H1 (cell line): Measurements from ENCODE around the gene CYBRD1. TPM values are rescaled to one million over a fixed set of nuclear protein-coding genes. Genes with fewer than 3 reads are reported as not detected.

Source experiments
- CTCF ChIA-PET: fragments of 300-600 bp; sonication (Branson Sonifier 250); formaldehyde crosslinking; loops from one replicate; lab custom pipeline; 2021; ENCODE audit not compliant: partially characterized antibody; lab: Charles Lee
- POLR2A ChIA-PET: fragments of 300-600 bp; sonication (Branson Sonifier 250); formaldehyde crosslinking; loops from one replicate; lab custom pipeline; 2021; ENCODE audit warnings: inconsistent platforms; ENCODE audit not compliant: partially characterized antibody; lab: Charles Lee
- DNase-seq, 2 experiments: peaks; one replicate each; pipeline versions ENCODE4 v3.0.0 to v3.0.0-alpha.2; 2010 to 2022; ENCODE audit warnings: low spot score in 2 of 2, low read depth in 1 of 2, mixed read lengths in 1 of 2
- FAIRE-seq: peaks from 2 replicates; lab custom pipeline; 2011; peaks lifted over from hg19 to GRCh38; lab: Jason Lieb, UNC
- H2AFZ ChIP-seq: 2 replicates; pipeline ENCODE4 v1.8.1; 2012; ENCODE audit warnings: low read length, inconsistent platforms
- H2AK5ac ChIP-seq: 2 replicates; pipeline ENCODE4 v1.6.1; 2013; ENCODE audit warnings: low read depth, low read length
- H2BK120ac ChIP-seq: replicated peaks from 2 replicates; pipeline ENCODE3; 2013; ENCODE audit warnings: low read depth, low read length, inconsistent platforms
- H2BK12ac ChIP-seq: 2 replicates; pipeline ENCODE4 v1.6.1; 2013; ENCODE audit warnings: low read depth, low read length
- H2BK15ac ChIP-seq: 2 replicates; pipeline ENCODE4 v1.6.1; 2013; ENCODE audit warnings: low read length
- H2BK20ac ChIP-seq: 2 replicates; pipeline ENCODE4 v1.6.1; 2013; ENCODE audit warnings: low read length
- H2BK5ac ChIP-seq: 2 replicates; pipeline ENCODE4 v1.6.1; 2013; ENCODE audit warnings: low read depth, low read length
- H3K14ac ChIP-seq: 2 replicates; pipeline ENCODE4 v1.6.1; 2013; ENCODE audit warnings: inconsistent platforms; ENCODE audit not compliant: insufficient read length
- H3K18ac ChIP-seq: 2 replicates; pipeline ENCODE4 v1.6.1; 2013; ENCODE audit warnings: low read length; ENCODE audit errors: extremely low read depth
- H3K23ac ChIP-seq: 2 replicates; pipeline ENCODE4 v1.6.1; 2013; ENCODE audit warnings: inconsistent platforms; ENCODE audit not compliant: insufficient read length
- H3K23me2 ChIP-seq: 2 replicates; pipeline ENCODE4 v1.6.1; 2013; ENCODE audit warnings: low read depth, low read length
- H3K27ac ChIP-seq: 2 replicates; pipeline ENCODE4 v1.6.1; 2011; ENCODE audit warnings: low read depth, low read length, inconsistent platforms
- H3K27me3 ChIP-seq, 4 experiments: replicated peaks in 1 of 4; 1 replicate in 1 of 4; 2 replicates in 3 of 4; pipeline versions ENCODE4 v1.6.1 to v1.8.1; 2011 to 2013; ENCODE audit warnings: low read length in 3 of 4, mild to moderate bottlenecking in 3 of 4, inconsistent platforms in 2 of 4, mixed read lengths in 2 of 4, moderate library complexity in 1 of 4; ENCODE audit not compliant: control insufficient read depth in 3 of 4, insufficient read depth in 3 of 4; ENCODE audit errors: extremely low read depth in 1 of 4
- H3K36me3 ChIP-seq, 4 experiments: 2 replicates each; pipeline versions ENCODE4 v1.6.1 to v1.8.1; 2011 to 2013; ENCODE audit warnings: mild to moderate bottlenecking in 4 of 4, low read length in 3 of 4, moderate library complexity in 2 of 4, control low read depth in 1 of 4, inconsistent platforms in 1 of 4; ENCODE audit not compliant: insufficient read depth in 4 of 4, control insufficient read depth in 2 of 4
- H3K4ac ChIP-seq: replicated peaks from 2 replicates; pipeline ENCODE3; 2013; ENCODE audit warnings: low read length, low read depth, mixed read lengths, inconsistent platforms; ENCODE audit not compliant: insufficient read length
- H3K4me1 ChIP-seq, 4 experiments: replicated peaks in 1 of 4; 1 replicate in 1 of 4; 2 replicates in 3 of 4; pipeline versions ENCODE4 v1.6.1 to v1.8.1; 2011 to 2013; ENCODE audit warnings: low read length in 3 of 4, inconsistent platforms in 2 of 4, mixed read lengths in 1 of 4; ENCODE audit not compliant: insufficient read depth in 4 of 4, control insufficient read depth in 3 of 4
- H3K4me2 ChIP-seq, 2 experiments: 2 replicates each; pipeline versions ENCODE4 v1.6.1 to v1.8.1; 2011 to 2013; ENCODE audit warnings: low read depth in 2 of 2, low read length in 2 of 2, control low read depth in 1 of 2, inconsistent platforms in 1 of 2, mild to moderate bottlenecking in 1 of 2; ENCODE audit not compliant: insufficient read depth in 1 of 2
- H3K4me3 ChIP-seq, 4 experiments: fragments of 200-600, 300-600 bp in 1 of 4; sonication (generic), shearing (Covaris generic), sonication (Bioruptor Twin) in 1 of 4; 2 replicates each; pipeline versions ENCODE4 v1.5.1 to v1.8.1; 2011 to 2016; ENCODE audit warnings: low read length in 4 of 4, low read depth in 3 of 4, control low read depth in 2 of 4, inconsistent platforms in 2 of 4, mild to moderate bottlenecking in 2 of 4, mixed read lengths in 1 of 4, moderate library complexity in 1 of 4; ENCODE audit not compliant: insufficient read depth in 2 of 4; ENCODE audit errors: extremely low read depth in 1 of 4
- H3K56ac ChIP-seq: replicated peaks from 2 replicates; pipeline ENCODE3; 2013; ENCODE audit warnings: low read depth, mild to moderate bottlenecking, mixed read lengths, low read length, inconsistent platforms; ENCODE audit not compliant: insufficient read length
- H3K79me1 ChIP-seq: 2 replicates; pipeline ENCODE4 v1.6.1; 2013; ENCODE audit warnings: low read depth, low read length, control low read depth
- H3K79me2 ChIP-seq, 2 experiments: 2 replicates each; pipeline versions ENCODE4 v1.6.1 to v1.8.1; 2012 to 2013; ENCODE audit warnings: low read length in 2 of 2, mild to moderate bottlenecking in 2 of 2, inconsistent platforms in 1 of 2; ENCODE audit not compliant: insufficient read depth in 2 of 2, control insufficient read depth in 1 of 2
- H3K9ac ChIP-seq, 4 experiments: replicated peaks in 1 of 4; 1 replicate in 1 of 4; 2 replicates in 3 of 4; pipeline versions ENCODE4 v1.6.1 to v1.8.1; 2011 to 2013; ENCODE audit warnings: low read depth in 3 of 4, low read length in 3 of 4, control low read depth in 2 of 4, mild to moderate bottlenecking in 2 of 4, moderate library complexity in 2 of 4, inconsistent platforms in 1 of 4; ENCODE audit errors: extremely low read depth in 1 of 4
- H3K9me3 ChIP-seq, 2 experiments: 2 replicates each; pipeline versions ENCODE4 v1.6.1 to v1.8.1; 2012 to 2013; ENCODE audit warnings: mild to moderate bottlenecking in 2 of 2, moderate library complexity in 2 of 2, control low read depth in 1 of 2, inconsistent platforms in 1 of 2, low read depth in 1 of 2, low read length in 1 of 2, mixed read lengths in 1 of 2; ENCODE audit not compliant: insufficient read depth in 2 of 2
- H4K20me1 ChIP-seq, 2 experiments: replicated peaks in 1 of 2; 2 replicates each; pipeline versions ENCODE3 to v1.8.1; 2011 to 2013; ENCODE audit warnings: inconsistent platforms in 2 of 2, low read length in 2 of 2, mild to moderate bottlenecking in 1 of 2; ENCODE audit not compliant: insufficient read depth in 2 of 2, control insufficient read depth in 1 of 2
- H4K5ac ChIP-seq: 2 replicates; pipeline ENCODE4 v1.6.1; 2013; ENCODE audit warnings: low read length, low read depth, mixed read lengths, inconsistent platforms; ENCODE audit not compliant: insufficient read length
- H4K8ac ChIP-seq: 2 replicates; pipeline ENCODE4 v1.8.0; 2013; ENCODE audit warnings: mild to moderate bottlenecking, moderate library complexity, low read length, inconsistent platforms; ENCODE audit not compliant: insufficient read depth; ENCODE audit errors: extremely low read depth
- H4K91ac ChIP-seq: replicated peaks from 2 replicates; pipeline ENCODE3; 2013; ENCODE audit warnings: low read length, mixed read lengths, inconsistent platforms; ENCODE audit not compliant: insufficient read length
- BRCA1 ChIP-seq: IDR thresholded peaks from 2 replicates; pipeline ENCODE4 v1.6.1; 2012; ENCODE audit warnings: low read depth, low read length, improper control_type of control experiment
- CBX8 ChIP-seq: fragments of 300-800, 300-1000 bp; sonication (generic); IDR thresholded peaks from 2 replicates; pipeline ENCODE4 v1.7.1; 2016; ENCODE audit warnings: low read depth, low read length, borderline replicate concordance
- CEBPB ChIP-seq: IDR thresholded peaks from 2 replicates; pipeline ENCODE4 v1.6.1; 2012; ENCODE audit warnings: low read depth, low read length
- CTBP2 ChIP-seq: IDR thresholded peaks from 2 replicates; pipeline ENCODE4 v1.7.0; 2011; ENCODE audit warnings: borderline replicate concordance, mild to moderate bottlenecking, moderate library complexity, mixed read lengths, low read length; ENCODE audit not compliant: insufficient read depth, insufficient read length
- POU5F1 ChIP-seq: IDR thresholded peaks from 2 replicates; pipeline ENCODE4 v1.6.1; 2011; ENCODE audit warnings: low read depth, mild to moderate bottlenecking, low read length, moderate library complexity
- RFX5 ChIP-seq: IDR thresholded peaks from 2 replicates; pipeline ENCODE4 v1.6.1; 2011; ENCODE audit warnings: low read depth, low read length, improper control_type of control experiment, borderline replicate concordance
- SIN3A ChIP-seq, 2 experiments: IDR thresholded peaks in 1 of 2; conservative IDR thresholded peaks in 1 of 2; 2 replicates each; pipeline ENCODE4 v1.6.1; 2011 to 2012; ENCODE audit warnings: low read length in 2 of 2, improper control_type of control experiment in 1 of 2, low read depth in 1 of 2, mild to moderate bottlenecking in 1 of 2
- TBP ChIP-seq: IDR thresholded peaks from 2 replicates; pipeline ENCODE4 v1.6.1; 2011; ENCODE audit warnings: low read depth, low read length, improper control_type of control experiment
- USF2 ChIP-seq: IDR thresholded peaks from 2 replicates; pipeline ENCODE4 v1.6.1; 2011; ENCODE audit warnings: low read length, improper control_type of control experiment
- WGBS, 2 experiments: shearing (Covaris generic) in 1 of 2; methylation state at CpG; one replicate each; pipeline versions ENCODE4 v1.1.6 to v1.1.7; 2013 to 2015; ENCODE audit warnings: low lambda C conversion rate in 2 of 2, mixed read lengths in 2 of 2, inconsistent platforms in 1 of 2, low coverage in 1 of 2, missing lambda C conversion rate in 1 of 2; ENCODE audit not compliant: insufficient replicate concordance in 2 of 2, insufficient coverage in 1 of 2, insufficient read length in 1 of 2; ENCODE audit errors: extremely low coverage in 1 of 2, missing lambda C conversion rate in 1 of 2; 5-methylcytosine and 5-hydroxymethylcytosine counted together
- polyA plus RNA-seq, 7 experiments: library from polyadenylated mRNA; depleted of rRNA in 3 of 7; stranded (reverse) in 5 of 7; unstranded in 2 of 7; fragments of >200 nt in 5 of 7; fragments of 200-250 nt in 2 of 7; gene quantifications; 1 replicate in 5 of 7; 2 replicates in 1 of 7; 4 replicates in 1 of 7; pipeline versions ENCODE4 v1.2.1 to v1.2.3, GENCODE V29; 2011 to 2013; ENCODE audit warnings: missing spikeins in 2 of 7, mixed read lengths in 2 of 7
- total RNA-seq: library from RNA; stranded (reverse); fragmentation: NEBNext Ultra II Directional; extraction: Animal tissue kit (Norgen Biotek cat#: 25700); gene quantifications from 2 replicates; pipeline ENCODE4 v1.2.1, GENCODE V29; 2021

The CYBRD1 gene
- total and polyA plus RNA-seq, 2 of the 8 experiments (the other 6 are each of a cell fraction or from before 2014, with no cell fraction given): 10.7 to 12.6 TPM

GRCh38 chr2:171479154-171479814 is 43.0 kb upstream of the CYBRD1 start:
- Histone ChIP-seq H3K79me2 (no peaks in the 10 kb centered on the region), H2BK15ac (no peak overlapping the region), H2AFZ (no peak overlapping the region), H4K8ac (no peak overlapping the region), H4K20me1 (no peaks in the 10 kb centered on the region), H3K18ac (no peak overlapping the region), H3K4me2 (no peak overlapping the region), H3K27me3 (no peaks in the 10 kb centered on the region), H3K36me3 (peaks cover 1 to 30% (median 2%) of the 10 kb centered on the region in 4 experiments; a peak in 4 of 8 replicates), H3K27ac (no peak overlapping the region), H3K79me1 (no peaks in the 10 kb centered on the region), H3K23ac (no peak overlapping the region), H3K4me3 (no peak overlapping the region), H4K91ac (no peak overlapping the region), H2AK5ac (no peak overlapping the region), H2BK120ac (no peak overlapping the region), H2BK20ac (no peak overlapping the region), H3K9me3 (no peaks in the 10 kb centered on the region), H3K56ac (no peak overlapping the region), H3K9ac (no peak overlapping the region), H3K14ac (no peak overlapping the region), H2BK12ac (no peak overlapping the region), H3K4ac (no peak overlapping the region), H4K5ac (no peak overlapping the region), H2BK5ac (no peak overlapping the region), H3K4me1 (peaks cover 0 to 7% (median 4%) of the 10 kb centered on the region in 4 experiments; a peak in 5 of 7 replicates), H3K23me2 (no peaks in the 10 kb centered on the region)
- FAIRE-seq: no peak
- POLR2A ChIA-PET: interaction anchor here (0.9 kb wide), 1 partner anchor 43 kb away, joined by 4 read pairs; the partner anchor contains the start of gene CYBRD1
- 84% methylated on average over 3 of the region's 3 CpGs; no CpG with 5 or more reads in 1 of the 2 experiments for WGBS, 2 experiments
- CTCF ChIA-PET: no interaction called here
- DNase-seq: no peak
- no peak for TF ChIP-seq RFX5
- TF ChIP-seq BRCA1: no peak
- TF ChIP-seq SIN3A (conservative IDR thresholded peaks at IDR 0.05 in 1 of 2, IDR thresholded peaks at IDR 0.05 in 1 of 2; ENCODE audit: low read depth in 1 of 2, low read length in 2 of 2): no peak
- no peak for TF ChIP-seq USF2
- TF ChIP-seq CEBPB: no peak
- TF ChIP-seq CTBP2: no peak
- no peak for TF ChIP-seq TBP
- TF ChIP-seq POU5F1: no peak
- TF ChIP-seq CBX8: no peak
